ENCODE measurements around the gene CAPN13. TPM values are rescaled to one million over a fixed set of nuclear protein-coding genes. Genes with fewer than 3 reads are reported as not detected.

Gene CAPN13
- total RNA-seq, 1 donor from 2014 or later, result not detected

GRCh38 chr2:30789670-30790210 is 17.5 kb downstream of the CAPN13 start:
- DNase-seq (ENCODE audit: low read depth in 2 of 2), result no peak

GRCh38 chr2:30786923-30787685 is 20.1 kb downstream of the CAPN13 start:
- DNase-seq (ENCODE audit: low read depth in 2 of 2), result no peak

DNA sequence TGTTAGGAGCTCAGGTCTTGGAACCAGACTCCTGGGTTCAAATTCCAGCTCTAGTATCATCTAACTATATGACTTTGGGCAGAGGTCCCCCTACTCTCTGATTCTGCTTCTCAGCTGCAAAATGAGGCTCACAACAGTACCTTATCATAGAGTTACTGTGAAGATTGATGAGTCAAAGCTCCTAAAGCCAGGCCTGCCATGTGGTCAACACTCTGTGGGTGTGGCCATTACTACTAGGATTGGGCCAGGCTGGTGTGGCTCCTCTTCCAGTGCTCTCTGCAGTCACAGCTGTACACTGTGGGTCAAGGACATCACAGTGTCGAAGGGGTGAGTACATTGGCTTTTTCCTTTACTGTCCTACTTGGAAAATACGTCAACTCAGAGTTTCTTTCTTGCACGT is 22.6 kb downstream of the CAPN13 start:
- no peak for DNase-seq (ENCODE audit: low read depth in 2 of 2)

- DNase-seq (ENCODE audit: low read depth in 2 of 2), result no peak
These were observed 25.2 kb downstream of the CAPN13 start for GRCh38 chr2:30781961-30782533.

GRCh38 chr2:30781451-30781850 is 25.8 kb downstream of the CAPN13 start:
- no peak for DNase-seq (ENCODE audit: low read depth in 2 of 2)

DNA sequence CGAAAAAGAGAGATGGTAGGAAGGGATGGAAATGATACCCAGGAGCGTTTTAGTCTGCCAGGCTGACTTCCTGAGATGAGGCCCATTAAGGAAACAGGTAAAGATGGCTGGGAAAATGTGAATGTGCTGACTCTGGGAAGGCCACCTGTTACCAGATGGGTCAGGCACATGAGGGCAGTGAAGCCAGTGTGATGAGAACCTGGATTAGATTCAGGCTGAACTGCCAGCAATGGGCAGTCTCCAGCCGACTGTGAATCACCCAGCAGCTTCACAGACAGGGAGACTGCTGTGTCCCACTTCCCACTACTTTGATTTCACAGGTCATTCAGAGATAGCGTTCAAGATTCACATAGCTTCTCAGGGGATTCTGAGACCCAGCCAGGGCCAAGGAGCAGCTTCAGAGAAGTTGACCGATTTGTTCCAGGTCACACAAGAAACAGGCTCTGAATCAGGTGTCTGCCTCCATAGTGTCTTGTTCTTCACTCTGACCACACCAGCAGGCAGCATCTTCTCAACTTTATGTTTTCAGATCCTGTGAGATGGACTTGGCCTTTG is 26.4 kb downstream of the CAPN13 start:
- DNase-seq (ENCODE audit: low read depth in 2 of 2), result no peak

GRCh38 chr2:30778611-30779010 is 28.6 kb downstream of the CAPN13 start:
- DNase-seq (ENCODE audit: low read depth in 2 of 2), result no peak

DNA sequence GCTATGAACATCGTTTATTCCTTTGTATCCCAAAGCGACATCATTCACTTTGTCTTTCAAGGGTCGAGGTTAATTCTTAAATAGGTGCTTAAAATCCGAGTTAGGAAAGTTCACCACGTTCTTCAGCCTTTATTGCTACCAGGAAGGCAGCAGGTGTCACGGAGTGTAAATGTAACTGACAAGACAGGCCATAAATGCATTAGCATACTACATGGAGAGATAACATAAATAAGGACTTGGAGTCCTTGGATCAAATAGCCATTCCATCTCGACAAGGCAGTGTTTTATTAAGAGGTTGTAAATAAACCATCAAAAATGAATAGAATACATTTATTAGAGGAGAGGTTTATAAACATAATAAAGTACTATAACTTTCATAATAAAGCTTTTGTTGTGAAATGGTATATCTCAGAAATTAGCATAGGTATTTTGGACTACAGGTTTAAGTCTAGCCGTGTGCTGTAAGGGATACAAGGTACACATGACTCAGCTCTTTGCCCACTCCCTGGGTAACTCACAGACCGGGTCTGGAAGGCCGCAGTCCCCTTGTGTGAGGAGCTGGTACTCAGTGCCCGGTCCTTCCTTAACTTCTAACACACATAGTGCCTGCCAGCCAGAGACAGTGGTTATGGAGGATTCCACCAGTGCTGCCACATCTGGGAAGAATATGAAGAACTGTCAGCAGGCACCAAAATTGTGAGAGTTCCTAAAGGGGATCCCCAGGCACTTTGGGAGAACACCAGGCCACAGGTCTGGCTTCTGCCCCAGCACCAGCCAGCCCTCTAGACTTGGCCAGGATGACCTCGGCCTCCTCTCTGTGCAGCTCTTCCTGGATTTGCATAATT is 29.4 kb downstream of the CAPN13 start:
- no peak for DNase-seq (ENCODE audit: low read depth in 2 of 2)

DNA sequence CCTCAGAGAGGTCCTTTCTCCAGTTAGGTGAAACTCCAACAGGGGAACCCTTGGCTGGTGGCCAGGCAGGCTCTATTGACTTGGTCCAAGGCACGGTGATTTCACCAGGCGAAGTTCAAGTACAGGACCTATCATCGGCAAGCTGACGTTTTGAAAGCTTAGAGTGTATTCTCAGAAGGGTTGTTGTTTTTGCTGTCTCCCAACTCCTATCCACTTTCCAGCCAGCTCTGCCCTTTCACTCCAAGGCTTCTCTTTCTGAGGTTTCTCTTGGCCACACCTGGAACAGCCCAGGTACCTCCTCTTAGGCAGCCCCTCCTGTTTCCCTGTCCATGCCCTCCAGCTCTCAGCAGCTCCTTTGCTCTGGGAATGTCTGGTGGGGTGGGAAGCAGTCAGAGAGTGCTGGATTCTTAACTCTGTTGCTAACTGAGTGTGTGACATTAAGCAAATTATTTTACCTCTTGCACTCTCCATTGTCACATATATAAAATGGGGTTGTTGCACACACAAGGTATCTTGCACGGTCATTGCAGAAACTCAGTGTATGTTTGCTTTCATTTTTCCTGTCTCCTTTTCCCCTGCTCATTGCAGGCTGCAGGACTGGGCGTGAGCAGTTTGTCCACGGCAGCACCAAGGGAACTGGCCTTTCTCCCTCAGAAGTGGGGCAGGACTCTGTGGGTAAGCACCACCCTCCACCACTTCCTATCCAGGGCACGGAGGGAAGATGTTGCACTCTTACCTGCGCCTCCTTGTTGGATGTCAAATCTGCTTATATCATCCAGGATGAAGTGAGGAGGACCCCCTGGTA is 30.2 kb downstream of the CAPN13 start:
- no peak for DNase-seq (ENCODE audit: low read depth in 2 of 2)

GRCh38 chr2:30775833-30776232 is 31.4 kb downstream of the CAPN13 start:
- no peak for DNase-seq (ENCODE audit: low read depth in 2 of 2)

GRCh38 chr2:30772021-30772705 is 35.1 kb downstream of the CAPN13 start:
- no peak for DNase-seq (ENCODE audit: low read depth in 2 of 2)

- DNase-seq (ENCODE audit: low read depth in 2 of 2), result no peak
These were observed 36.2 kb downstream of the CAPN13 start for GRCh38 chr2:30770816-30771576.

GRCh38 chr2:30769891-30770462 is 37.3 kb downstream of the CAPN13 start:
- DNase-seq (ENCODE audit: low read depth in 2 of 2), result no peak

DNA sequence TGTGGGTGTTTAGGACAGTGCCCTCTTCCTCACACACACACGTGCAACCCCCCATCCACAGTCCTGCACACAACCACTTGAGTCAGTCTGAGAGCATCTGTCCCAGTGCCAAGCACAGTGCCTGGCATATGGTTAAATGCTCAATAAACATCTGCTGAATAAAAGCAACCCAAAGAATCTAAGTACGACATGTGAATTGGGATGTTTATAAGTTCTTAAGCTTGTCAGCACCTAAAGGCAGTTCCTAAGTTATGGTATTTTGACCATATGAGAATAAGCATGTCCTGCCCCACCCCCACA is 37.8 kb downstream of the CAPN13 start:
- DNase-seq (ENCODE audit: low read depth in 2 of 2), result no peak

DNA sequence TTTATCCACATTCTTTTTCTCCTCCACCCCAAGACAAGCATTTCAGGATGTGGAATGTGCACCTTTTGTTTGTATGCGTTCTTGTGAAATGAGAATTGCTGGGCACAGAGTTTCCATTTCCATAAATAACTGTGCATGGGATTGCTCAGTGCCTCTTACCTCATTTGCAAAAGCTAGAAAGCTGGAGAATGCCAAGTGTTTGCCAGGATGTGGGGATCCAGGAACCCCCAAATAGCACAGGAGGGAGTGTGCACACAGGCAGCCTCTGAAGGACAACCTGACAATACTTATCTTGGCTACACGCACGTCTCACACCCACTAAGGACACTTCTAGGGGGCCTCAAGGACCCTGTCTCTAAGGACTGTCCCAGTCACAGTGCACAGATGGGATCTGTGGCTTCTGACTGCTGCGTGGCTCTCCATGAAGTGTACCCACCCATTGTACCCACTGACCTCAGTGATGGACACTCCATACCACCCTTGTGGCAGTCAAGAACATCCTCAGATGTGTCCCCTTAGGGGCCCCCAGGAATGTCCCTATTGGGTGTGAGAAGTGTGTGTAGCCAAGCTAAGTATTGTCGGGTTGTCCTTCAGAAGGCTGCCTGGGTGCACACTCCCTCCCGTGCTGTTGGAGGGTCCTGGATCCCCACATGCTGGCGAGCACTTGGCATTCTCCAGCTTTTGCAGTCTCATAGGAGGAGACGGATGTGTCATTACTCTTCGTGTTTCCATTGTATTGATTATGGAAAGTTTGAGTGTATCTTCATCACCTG is 38.4 kb downstream of the CAPN13 start:
- DNase-seq (ENCODE audit: low read depth in 2 of 2), result no peak

DNA sequence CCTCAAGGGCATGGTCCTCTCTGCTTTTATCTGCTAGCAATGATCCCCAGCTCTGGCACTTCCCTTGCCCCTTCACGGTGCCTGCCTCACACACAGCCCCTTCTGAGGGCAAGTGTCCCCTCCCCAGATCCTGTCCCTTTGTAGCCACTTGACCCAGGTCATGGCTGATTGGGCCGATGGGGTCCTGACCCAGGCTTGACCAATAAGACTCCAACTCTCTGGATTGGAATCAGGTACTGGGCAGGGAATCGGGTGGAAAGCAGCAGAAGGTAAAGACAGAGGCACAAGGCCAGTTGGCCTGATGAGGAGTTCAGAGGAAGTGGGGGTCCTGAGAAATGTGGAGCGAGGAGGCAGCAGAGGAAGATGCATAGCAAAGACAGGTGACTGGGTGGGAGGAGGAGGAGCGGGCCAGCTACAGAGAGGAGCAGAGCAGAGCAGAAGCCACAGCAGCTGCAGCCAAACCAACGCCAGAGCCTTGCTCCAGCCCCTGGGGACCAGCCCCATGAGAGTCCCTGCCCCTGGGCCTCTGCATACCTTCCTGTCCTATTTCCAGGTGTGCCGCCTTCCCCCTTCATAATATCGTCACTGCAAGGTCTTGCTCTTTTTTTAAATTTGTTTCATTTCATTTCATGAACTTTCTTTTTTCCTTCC is 39.1 kb downstream of the CAPN13 start:
- DNase-seq (ENCODE audit: low read depth in 2 of 2), result no peak

- no peak for DNase-seq (ENCODE audit: low read depth in 2 of 2)
These were observed 40.6 kb downstream of the CAPN13 start for GRCh38 chr2:30766666-30767065.

DNA sequence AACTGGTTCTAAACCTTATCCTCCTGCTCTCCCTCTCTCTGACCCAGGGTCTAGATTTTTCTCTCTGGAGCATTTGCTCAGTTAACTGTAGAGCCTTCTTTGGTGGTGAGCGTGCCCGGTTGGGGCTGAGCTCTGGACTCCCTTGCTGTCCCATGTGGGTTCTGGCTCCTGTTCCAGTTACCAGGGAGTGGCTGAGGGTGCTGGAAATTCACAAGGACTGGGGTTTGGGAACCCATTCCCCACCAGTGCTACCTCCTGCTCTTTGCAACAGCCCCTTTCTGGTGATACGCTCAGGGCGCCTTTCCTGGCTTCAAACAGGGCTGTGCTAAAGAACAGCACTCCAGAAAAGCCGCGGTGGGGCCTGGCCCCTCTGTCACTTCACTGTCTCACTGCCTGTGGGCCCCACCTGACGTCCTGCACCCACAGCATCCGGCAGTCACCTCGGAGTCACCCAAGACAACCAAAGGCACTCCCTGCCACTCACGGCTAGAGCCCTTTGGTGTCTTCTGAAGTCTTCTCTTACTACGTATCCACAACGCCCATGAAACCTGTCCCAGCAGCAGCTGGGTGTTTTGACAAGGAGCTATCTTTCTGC is 41.3 kb downstream of the CAPN13 start:
- DNase-seq (ENCODE audit: low read depth in 2 of 2), result no peak

All from lung microvascular endothelial cell (primary cell).